HCT116 (cell line): ENCODE results near the gene SIVA1. TPM values are rescaled to one million over a fixed set of nuclear protein-coding genes. Genes with fewer than 3 reads are reported as not detected.

ENCODE experiments used
- ATAC-seq: fragments of 200-7000 bp; cut with Tn5 transposase; 2 replicates; pipeline ENCODE4 v1.9.1; 2020; ENCODE audit warnings: mild to moderate bottlenecking, moderate library complexity
- BruUV-seq: library from RNA; stranded (reverse); fragments of 400-500 nt; replicated peaks from 2 replicates; lab custom pipeline; 2021; lab: Mats Ljungman, UMichigan
- CTCF ChIA-PET: fragments of 300-600 bp; sonication (Branson Sonifier 250); formaldehyde crosslinking; loops from one replicate; lab custom pipeline; 2021; ENCODE audit warnings: antibody characterized with exemption; lab: Charles Lee
- POLR2A ChIA-PET: fragments of 300-600, 350-600 bp; sonication (Branson Sonifier 250); formaldehyde crosslinking; loops from one replicate; lab custom pipeline; 2021; ENCODE audit warnings: antibody characterized with exemption; lab: Charles Lee
- RAD21 ChIA-PET, 2 experiments: fragments of 300-600 bp; sonication (Branson Sonifier 250); formaldehyde crosslinking; loops; one replicate each; lab custom pipeline; 2023; ENCODE audit warnings: low total read pairs in 2 of 2; ENCODE audit not compliant: uncharacterized antibody in 2 of 2, unreplicated experiment in 2 of 2, low non-redundant PET in 1 of 2; lab: Charles Lee
- DNase-seq: peaks from one replicate; pipeline ENCODE4 v3.0.0-alpha.2; 2010; ENCODE audit warnings: low read depth, low spot score
- H2AFZ ChIP-seq: fragments of 200-600 bp; shearing (Covaris generic), sonication (generic); 2 replicates; pipeline ENCODE4 v1.6.1; 2017; ENCODE audit warnings: low read depth, mixed run types, mixed read lengths, antibody characterized with exemption, low read length; ENCODE audit not compliant: poor library complexity, severe bottlenecking
- H3K27ac ChIP-seq: 2 replicates; pipeline ENCODE4 v1.5.1; 2012; ENCODE audit warnings: low read depth, low read length
- H3K27me3 ChIP-seq: fragments of 200-600 bp; sonication (generic); 2 replicates; pipeline ENCODE4 v1.6.1; 2016; ENCODE audit warnings: mixed run types, low read length, mixed read lengths; ENCODE audit not compliant: insufficient read depth
- H3K36me3 ChIP-seq, 2 experiments: fragments of 200-500 bp in 1 of 2; fragments of 200-600 bp in 1 of 2; sonication (Bioruptor generic) in 1 of 2; sonication (generic) in 1 of 2; 2 replicates each; pipeline versions ENCODE4 v1.5.1 to v1.6.1; 2014 to 2016; ENCODE audit warnings: low read length in 2 of 2, inconsistent platforms in 1 of 2, mixed read lengths in 1 of 2, mixed run types in 1 of 2; ENCODE audit not compliant: insufficient read depth in 2 of 2, control insufficient read depth in 1 of 2
- H3K4me1 ChIP-seq, 2 experiments: fragments of 200-600 bp in 1 of 2; sonication (generic) in 1 of 2; 2 replicates each; pipeline versions ENCODE4 v1.5.1 to v1.6.1; 2012 to 2017; ENCODE audit warnings: low read length in 2 of 2, inconsistent platforms in 1 of 2, mild to moderate bottlenecking in 1 of 2, mixed read lengths in 1 of 2, mixed run types in 1 of 2, moderate library complexity in 1 of 2; ENCODE audit not compliant: insufficient read depth in 2 of 2, control insufficient read depth in 1 of 2
- H3K4me2 ChIP-seq: fragments of 200-600 bp; sonication (generic); 2 replicates; pipeline ENCODE4 v1.6.1; 2017; ENCODE audit warnings: mixed run types, low read length, mixed read lengths
- H3K4me3 ChIP-seq, 2 experiments: fragments of 200-600 bp in 1 of 2; sonication (generic) in 1 of 2; replicated peaks in 1 of 2; 2 replicates each; pipeline ENCODE4 v1.5.1; 2011 to 2016; ENCODE audit warnings: low read length in 2 of 2, control low read depth in 1 of 2, low read depth in 1 of 2, mild to moderate bottlenecking in 1 of 2, mixed read lengths in 1 of 2, mixed run types in 1 of 2
- H3K79me2 ChIP-seq: fragments of 200-600 bp; sonication (generic); 2 replicates; pipeline ENCODE4 v1.6.1; 2017; ENCODE audit warnings: mild to moderate bottlenecking, mixed run types, low read length, moderate library complexity, mixed read lengths; ENCODE audit not compliant: insufficient read depth
- H3K9ac ChIP-seq: fragments of 200-600 bp; sonication (generic); 2 replicates; pipeline ENCODE4 v1.6.1; 2016; ENCODE audit warnings: low read length, mixed read lengths
- H3K9me2 ChIP-seq: fragments of 200-600 bp; sonication (generic), shearing (Covaris generic); 2 replicates; pipeline ENCODE4 v1.6.1; 2017; ENCODE audit warnings: mixed run types, mild to moderate bottlenecking, moderate library complexity; ENCODE audit not compliant: insufficient read depth
- H3K9me3 ChIP-seq, 2 experiments: fragments of 200-500 bp in 1 of 2; fragments of 200-600 bp in 1 of 2; sonication (Bioruptor generic) in 1 of 2; sonication (generic) in 1 of 2; 2 replicates each; pipeline ENCODE4 v1.6.1; 2014 to 2017; ENCODE audit warnings: low read length in 2 of 2, mixed read lengths in 2 of 2, inconsistent platforms in 1 of 2, low read depth in 1 of 2, mild to moderate bottlenecking in 1 of 2, mixed run types in 1 of 2, moderate library complexity in 1 of 2; ENCODE audit not compliant: control insufficient read depth in 1 of 2, insufficient read depth in 1 of 2
- H4K20me1 ChIP-seq: fragments of 200-600 bp; sonication (generic), shearing (Covaris generic); 2 replicates; pipeline ENCODE4 v1.6.1; 2017; ENCODE audit warnings: mixed run types, mild to moderate bottlenecking, moderate library complexity; ENCODE audit not compliant: insufficient read depth
- CEBPB ChIP-seq: IDR thresholded peaks from 2 replicates; pipeline ENCODE4 v1.6.1; 2012; ENCODE audit warnings: low read depth
- EGR1 ChIP-seq: IDR thresholded peaks from 2 replicates; pipeline ENCODE4 v1.6.1; 2012; ENCODE audit warnings: low read depth
- RAD21 ChIP-seq: IDR thresholded peaks from 2 replicates; pipeline ENCODE4 v1.6.1; 2012; ENCODE audit warnings: low read depth, mild to moderate bottlenecking
- SIN3A ChIP-seq: IDR thresholded peaks from 2 replicates; pipeline ENCODE4 v1.6.1; 2012; ENCODE audit warnings: low read depth
- SP1 ChIP-seq: IDR thresholded peaks from 2 replicates; pipeline ENCODE4 v1.6.1; 2012; ENCODE audit warnings: low read depth
- TCF7L2 ChIP-seq: IDR thresholded peaks from 2 replicates; pipeline ENCODE4 v1.7.0; 2011; ENCODE audit warnings: borderline replicate concordance, inconsistent platforms; ENCODE audit not compliant: insufficient read depth, insufficient read length; ENCODE audit errors: extremely low read depth
- ZNF274 ChIP-seq: fragments of 200-500 bp; sonication (Bioruptor generic); IDR thresholded peaks from 2 replicates; pipeline ENCODE4 v1.6.1; 2014; ENCODE audit warnings: mild to moderate bottlenecking, low read depth, low read length, inconsistent platforms
- intact Hi-C: fragments of 100-400 bp; cut with micrococcal nuclease; formaldehyde crosslinking; loops from 2 replicates; pipeline ENCODE4 v1.10.0; 2022
- total RNA-seq: library from RNA; stranded (reverse); gene quantifications from one replicate; pipeline ENCODE4 v1.2.1, GENCODE V29; 2021; ENCODE audit not compliant: unreplicated experiment
- TF ChIP-seq, protein P1 (sequence below): IDR thresholded peaks from 2 replicates; pipeline ENCODE4 v1.6.1; 2012; ENCODE audit warnings: low read depth
- TF ChIP-seq, protein P2 (sequence below): IDR thresholded peaks from 2 replicates; pipeline ENCODE4 v1.6.1; 2012

The SIVA1 gene
- total RNA-seq, 1 experiment from 2014 or later, result 141 TPM

DNA sequence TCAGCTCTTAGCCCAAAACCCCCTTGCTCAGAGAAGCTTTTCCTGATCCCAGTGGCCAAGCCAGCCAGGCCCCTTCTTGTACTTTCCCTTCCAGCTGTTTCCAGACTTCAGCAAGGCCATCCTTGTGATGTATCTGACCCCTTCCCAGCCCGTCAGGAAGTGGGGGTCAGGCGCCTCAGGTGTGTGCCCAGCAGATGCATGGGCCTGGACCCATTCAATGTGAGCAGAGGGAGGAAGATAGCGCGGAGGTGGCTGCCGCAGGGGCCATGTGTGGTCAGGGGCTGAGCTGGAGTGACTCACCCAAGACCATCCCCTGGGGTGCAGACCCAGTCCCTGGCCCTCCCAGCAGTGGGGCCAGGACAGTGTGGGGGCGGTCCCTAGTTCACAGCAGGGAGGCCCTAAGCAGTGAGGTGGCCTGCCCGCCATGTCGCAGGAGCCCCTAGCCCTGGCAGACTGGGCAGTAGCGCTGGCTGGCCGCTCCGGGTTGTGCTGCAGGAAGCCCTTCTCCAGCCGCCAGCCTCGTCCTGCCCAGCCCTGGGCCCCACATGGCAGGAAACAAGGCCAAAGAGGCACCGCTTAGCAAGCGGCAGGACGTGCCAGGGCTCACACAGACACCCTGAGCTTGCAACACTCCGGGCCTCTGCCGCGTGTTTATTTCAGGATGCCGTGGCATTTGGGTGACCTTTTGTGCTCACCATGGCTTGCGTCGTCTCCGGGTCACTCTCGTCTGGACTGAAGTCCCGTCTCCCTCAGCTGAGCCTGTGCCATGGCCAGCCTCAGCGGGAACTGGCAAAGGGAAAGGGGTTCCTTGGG is 16.9 kb upstream of the SIVA1 start:
- H3K4me3 ChIP-seq, result no peak overlapping the region
- BruUV-seq, result no TSS peak
- no peak overlapping the region for H2AFZ ChIP-seq
- DNase-seq (no peak), ATAC-seq (no peak)
- H3K9me2 ChIP-seq, result no peaks in the 10 kb centered on the region
- TF ChIP-seq SIN3A (no peak), SP1 (no peak), CEBPB (no peak), ZNF274 (no peak), TCF7L2 (no peak), RAD21 (no peak), EGR1 (no peak)
- TF ChIP-seq, protein P1, sequence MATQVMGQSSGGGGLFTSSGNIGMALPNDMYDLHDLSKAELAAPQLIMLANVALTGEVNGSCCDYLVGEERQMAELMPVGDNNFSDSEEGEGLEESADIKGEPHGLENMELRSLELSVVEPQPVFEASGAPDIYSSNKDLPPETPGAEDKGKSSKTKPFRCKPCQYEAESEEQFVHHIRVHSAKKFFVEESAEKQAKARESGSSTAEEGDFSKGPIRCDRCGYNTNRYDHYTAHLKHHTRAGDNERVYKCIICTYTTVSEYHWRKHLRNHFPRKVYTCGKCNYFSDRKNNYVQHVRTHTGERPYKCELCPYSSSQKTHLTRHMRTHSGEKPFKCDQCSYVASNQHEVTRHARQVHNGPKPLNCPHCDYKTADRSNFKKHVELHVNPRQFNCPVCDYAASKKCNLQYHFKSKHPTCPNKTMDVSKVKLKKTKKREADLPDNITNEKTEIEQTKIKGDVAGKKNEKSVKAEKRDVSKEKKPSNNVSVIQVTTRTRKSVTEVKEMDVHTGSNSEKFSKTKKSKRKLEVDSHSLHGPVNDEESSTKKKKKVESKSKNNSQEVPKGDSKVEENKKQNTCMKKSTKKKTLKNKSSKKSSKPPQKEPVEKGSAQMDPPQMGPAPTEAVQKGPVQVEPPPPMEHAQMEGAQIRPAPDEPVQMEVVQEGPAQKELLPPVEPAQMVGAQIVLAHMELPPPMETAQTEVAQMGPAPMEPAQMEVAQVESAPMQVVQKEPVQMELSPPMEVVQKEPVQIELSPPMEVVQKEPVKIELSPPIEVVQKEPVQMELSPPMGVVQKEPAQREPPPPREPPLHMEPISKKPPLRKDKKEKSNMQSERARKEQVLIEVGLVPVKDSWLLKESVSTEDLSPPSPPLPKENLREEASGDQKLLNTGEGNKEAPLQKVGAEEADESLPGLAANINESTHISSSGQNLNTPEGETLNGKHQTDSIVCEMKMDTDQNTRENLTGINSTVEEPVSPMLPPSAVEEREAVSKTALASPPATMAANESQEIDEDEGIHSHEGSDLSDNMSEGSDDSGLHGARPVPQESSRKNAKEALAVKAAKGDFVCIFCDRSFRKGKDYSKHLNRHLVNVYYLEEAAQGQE, result no peak
- TF ChIP-seq, protein P2, sequence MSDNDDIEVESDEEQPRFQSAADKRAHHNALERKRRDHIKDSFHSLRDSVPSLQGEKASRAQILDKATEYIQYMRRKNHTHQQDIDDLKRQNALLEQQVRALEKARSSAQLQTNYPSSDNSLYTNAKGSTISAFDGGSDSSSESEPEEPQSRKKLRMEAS, result no peak
- H3K36me3 ChIP-seq, result no peaks in the 10 kb centered on the region
- CTCF ChIA-PET, result no interaction called here
- POLR2A ChIA-PET, result no interaction called here
- H3K79me2 ChIP-seq, result no peaks in the 10 kb centered on the region
- no peaks in the 10 kb centered on the region for H3K9me3 ChIP-seq
- H3K27me3 ChIP-seq, result no peaks in the 10 kb centered on the region
- intact Hi-C loops, result no loop called here
- H3K4me1 ChIP-seq, result peaks cover 18 to 19% of the 10 kb centered on the region in 2 experiments
- H3K27ac ChIP-seq, result no peak overlapping the region
- no peak overlapping the region for H3K4me2 ChIP-seq
- H3K9ac ChIP-seq, result no peak overlapping the region
- no peaks in the 10 kb centered on the region for H4K20me1 ChIP-seq
- RAD21 ChIA-PET, result no interaction called here
